ENCODE data around the gene KCNG4. TPM values are rescaled to one million over a fixed set of nuclear protein-coding genes. Genes with fewer than 3 reads are reported as not detected.
A peak's percentile ranks its signal among the peaks of the same experiment; 100 is the strongest.

KCNG4 gene
- polyA plus RNA-seq, 1 donor (not counting 4 experiments of a cell fraction or from before 2014, with no cell fraction given), result not detected

GRCh38 chr16:84186685-84187437 is 53.0 kb downstream of the KCNG4 start, which contains the start of gene TAF1C:
Gene TAF1C, minus strand, starts transcription at chr16:84187057. Its CDS starts 2,069 bp downstream, at chr16:84184988.
- peak within 1 kb of the TSS; percentile 90 for H3K9ac ChIP-seq (ENCODE audit: control insufficient read depth, extremely low read depth, insufficient read depth, low read length)
- H2AFZ ChIP-seq (ENCODE audit: control insufficient read depth, low read length), result peak within 1 kb of the TSS; percentile 98
- H3K4me1 ChIP-seq (ENCODE audit: control insufficient read depth, extremely low read depth, insufficient read depth, low read length), result peaks cover 4% of the 10 kb centered on the region
- peak within 1 kb of the TSS; percentile 82 for H3K4me2 ChIP-seq (ENCODE audit: control insufficient read depth, extremely low read depth, insufficient read depth, low read depth, low read length)
- peaks cover 34% of the 10 kb centered on the region for H3K79me2 ChIP-seq (ENCODE audit: control insufficient read depth, insufficient read depth, low read length)
- TF ChIP-seq EZH2 (IDR thresholded peaks at IDR 0.05; ENCODE audit: low read length), result no peak
- peak; percentile 89 to 98 (median 92) for TF ChIP-seq CTCF (optimal IDR thresholded peaks at IDR 0.05 in 1 of 3, IDR thresholded peaks at IDR 0.05 in 1 of 3, conservative IDR thresholded peaks at IDR 0.05 in 1 of 3; ENCODE audit: extremely low read depth in 1 of 3, insufficient read depth in 2 of 3, low read length in 3 of 3)
- peak within 1 kb of the TSS; percentile 90 to 93 (median 91) for H3K4me3 ChIP-seq (ENCODE audit: control insufficient read depth in 2 of 3, extremely low read depth in 1 of 3, insufficient read depth in 2 of 3, low read depth in 1 of 3, low read length in 3 of 3)
- no peak for FAIRE-seq
- no peaks in the 10 kb centered on the region for H3K9me1 ChIP-seq (ENCODE audit: control insufficient read depth, extremely low read depth, insufficient read depth, low read length)
- no peaks in the 10 kb centered on the region for H3K9me3 ChIP-seq (ENCODE audit: control insufficient read depth, low read depth, low read length)
- DNase-seq (ENCODE audit: low read depth, low spot score), result peak; percentile 55
- dilution Hi-C loops (cut with MboI; ENCODE audit: extremely low pct_ligation_motif_present, low sequenced_read_pairs), result no loop called here
- peaks cover 2% of the 10 kb centered on the region for H4K20me1 ChIP-seq (ENCODE audit: control insufficient read depth, extremely low read depth, insufficient read depth, low read length)
- H3K36me3 ChIP-seq (ENCODE audit: control insufficient read depth in 2 of 2, extremely low read depth in 1 of 2, insufficient read depth in 2 of 2, low read length in 2 of 2), result peaks cover 3 to 17% of the 10 kb centered on the region in 2 experiments
- peak within 1 kb of the TSS; percentile 69 for H3K27ac ChIP-seq (ENCODE audit: control insufficient read depth, insufficient read depth, low read length)
- no peaks in the 10 kb centered on the region for H3K27me3 ChIP-seq (ENCODE audit: control insufficient read depth, extremely low read depth, insufficient read depth, low read length)

- H3K4me3 ChIP-seq (ENCODE audit: control insufficient read depth in 2 of 3, extremely low read depth in 1 of 3, insufficient read depth in 2 of 3, low read depth in 1 of 3, low read length in 3 of 3), result no peak overlapping the region
Measured at GRCh38 chr16:84184775-84185174, 55.0 kb downstream of the KCNG4 start.

More at GRCh38 chr16:84184775-84185174, 55.0 kb downstream of the KCNG4 start:
- Histone ChIP-seq H3K36me3 (ENCODE audit: control insufficient read depth in 2 of 2, extremely low read depth in 1 of 2, insufficient read depth in 2 of 2, low read length in 2 of 2) (peaks cover 8 to 22% of the 10 kb centered on the region in 2 experiments), H3K9ac (ENCODE audit: control insufficient read depth, extremely low read depth, insufficient read depth, low read length) (no peak overlapping the region), H2AFZ (ENCODE audit: control insufficient read depth, low read length) (no peak overlapping the region), H3K27ac (ENCODE audit: control insufficient read depth, insufficient read depth, low read length) (no peak overlapping the region), H3K4me1 (ENCODE audit: control insufficient read depth, extremely low read depth, insufficient read depth, low read length) (peaks cover 4% of the 10 kb centered on the region), H3K9me1 (ENCODE audit: control insufficient read depth, extremely low read depth, insufficient read depth, low read length) (no peaks in the 10 kb centered on the region), H3K79me2 (ENCODE audit: control insufficient read depth, insufficient read depth, low read length) (peaks cover 34% of the 10 kb centered on the region), H3K4me2 (ENCODE audit: control insufficient read depth, extremely low read depth, insufficient read depth, low read depth, low read length) (no peak overlapping the region), H3K27me3 (ENCODE audit: control insufficient read depth, extremely low read depth, insufficient read depth, low read length) (no peaks in the 10 kb centered on the region), H3K9me3 (ENCODE audit: control insufficient read depth, low read depth, low read length) (no peaks in the 10 kb centered on the region), H4K20me1 (ENCODE audit: control insufficient read depth, extremely low read depth, insufficient read depth, low read length) (peaks cover 2% of the 10 kb centered on the region)
- DNase-seq (ENCODE audit: low read depth, low spot score), result no peak
- FAIRE-seq, result no peak
- TF ChIP-seq CTCF (optimal IDR thresholded peaks at IDR 0.05 in 1 of 3, IDR thresholded peaks at IDR 0.05 in 1 of 3, conservative IDR thresholded peaks at IDR 0.05 in 1 of 3; ENCODE audit: extremely low read depth in 1 of 3, insufficient read depth in 2 of 3, low read length in 3 of 3) (no peak), EZH2 (IDR thresholded peaks at IDR 0.05; ENCODE audit: low read length) (no peak)
- dilution Hi-C loops (cut with MboI; ENCODE audit: extremely low pct_ligation_motif_present, low sequenced_read_pairs), result no loop called here

Data from keratinocyte (primary cell).